ENCODE data around the gene UGT1A3. TPM values are rescaled to one million over a fixed set of nuclear protein-coding genes. Genes with fewer than 3 reads are reported as not detected.
"Not testable (repeated sequence)": the region's sequence is repeated elsewhere in the genome, so short reads cannot be mapped to it uniquely, and the experiment has no call there.

The UGT1A3 gene
- total RNA-seq, 2 donors from 2014 or later: not detected

GRCh38 chr2:233751212-233752009 is 22.6 kb downstream of the UGT1A3 start:
- DNase-seq (ENCODE audit: low spot score); intact Hi-C loops (cut with DNase I): not testable (repeated sequence)

- no peak for DNase-seq (ENCODE audit: low spot score)
- intact Hi-C loops (cut with DNase I): no loop called here
These were observed 26.2 kb downstream of the UGT1A3 start for GRCh38 chr2:233754872-233755611.

DNA sequence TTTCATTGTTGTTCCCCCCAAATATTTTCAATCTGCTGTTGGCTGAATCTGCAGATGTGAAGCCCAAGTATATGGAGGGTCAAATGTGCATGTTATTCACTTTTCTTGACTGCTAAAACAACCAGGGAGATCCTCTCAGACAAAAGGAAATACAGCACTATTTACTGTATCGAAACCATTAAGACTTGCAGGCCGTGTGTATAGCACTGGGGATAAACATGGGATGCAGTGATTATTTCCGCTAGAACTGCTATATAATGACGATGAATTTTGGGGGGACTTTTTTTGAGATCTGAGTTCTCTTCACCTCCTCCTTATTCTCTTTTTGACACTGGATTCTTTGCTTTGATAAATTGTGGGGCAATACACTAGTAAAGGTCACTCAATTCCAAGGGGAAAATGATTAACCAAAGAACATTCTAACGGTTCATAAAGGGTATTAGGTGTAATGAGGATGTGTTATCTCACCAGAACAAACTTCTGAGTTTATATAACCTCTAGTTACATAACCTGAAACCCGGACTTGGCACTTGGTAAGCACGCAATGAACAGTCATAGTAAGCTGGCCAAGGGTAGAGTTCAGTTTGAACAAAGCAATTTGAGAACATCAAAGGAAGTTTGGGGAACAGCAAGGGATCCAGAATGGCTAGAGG is 27.7 kb downstream of the UGT1A3 start:
- intact Hi-C loops (cut with DNase I): no loop called here
- no peak for DNase-seq (ENCODE audit: low spot score)

- intact Hi-C loops (cut with DNase I): no loop called here
These were observed 29.3 kb downstream of the UGT1A3 start for GRCh38 chr2:233758141-233758540.

GRCh38 chr2:233758849-233759248 is 30.0 kb downstream of the UGT1A3 start:
- no peak for DNase-seq (ENCODE audit: low spot score)
- intact Hi-C loops (cut with DNase I): no loop called here

More at GRCh38 chr2:233758141-233758540, 29.3 kb downstream of the UGT1A3 start:
- DNase-seq (ENCODE audit: low spot score): no peak

DNA sequence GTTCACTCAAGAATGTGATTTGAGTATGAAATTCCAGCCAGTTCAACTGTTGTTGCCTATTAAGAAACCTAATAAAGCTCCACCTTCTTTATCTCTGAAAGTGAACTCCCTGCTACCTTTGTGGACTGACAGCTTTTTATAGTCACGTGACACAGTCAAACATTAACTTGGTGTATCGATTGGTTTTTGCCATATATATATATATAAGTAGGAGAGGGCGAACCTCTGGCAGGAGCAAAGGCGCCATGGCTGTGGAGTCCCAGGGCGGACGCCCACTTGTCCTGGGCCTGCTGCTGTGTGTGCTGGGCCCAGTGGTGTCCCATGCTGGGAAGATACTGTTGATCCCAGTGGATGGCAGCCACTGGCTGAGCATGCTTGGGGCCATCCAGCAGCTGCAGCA is 31.2 kb downstream of the UGT1A3 start, which contains the start of gene UGT1A1:
Gene UGT1A1 (plus strand): TSS at position 228 of the 400 bp plus-strand sequence. CDS start 18 bp downstream, at position 246.
- intact Hi-C loops (cut with DNase I): no loop called here
- no peak for DNase-seq (ENCODE audit: low spot score)

- DNase-seq (ENCODE audit: low spot score): no peak
- intact Hi-C loops (cut with DNase I): no loop called here
These were observed 32.4 kb downstream of the UGT1A3 start for GRCh38 chr2:233761040-233761769.

- intact Hi-C loops (cut with DNase I): no loop called here
- no peak for DNase-seq (ENCODE audit: low spot score)
These were observed 35.4 kb downstream of the UGT1A3 start for GRCh38 chr2:233764264-233764663.

GRCh38 chr2:233764761-233765160 is 35.9 kb downstream of the UGT1A3 start:
- no peak for DNase-seq (ENCODE audit: low spot score)
- intact Hi-C loops (cut with DNase I): loop anchor here in 1 of 2 donors (5.0 kb wide), 1 partner anchor 1683 kb away; no protein-coding TSS in a partner anchor

DNA sequence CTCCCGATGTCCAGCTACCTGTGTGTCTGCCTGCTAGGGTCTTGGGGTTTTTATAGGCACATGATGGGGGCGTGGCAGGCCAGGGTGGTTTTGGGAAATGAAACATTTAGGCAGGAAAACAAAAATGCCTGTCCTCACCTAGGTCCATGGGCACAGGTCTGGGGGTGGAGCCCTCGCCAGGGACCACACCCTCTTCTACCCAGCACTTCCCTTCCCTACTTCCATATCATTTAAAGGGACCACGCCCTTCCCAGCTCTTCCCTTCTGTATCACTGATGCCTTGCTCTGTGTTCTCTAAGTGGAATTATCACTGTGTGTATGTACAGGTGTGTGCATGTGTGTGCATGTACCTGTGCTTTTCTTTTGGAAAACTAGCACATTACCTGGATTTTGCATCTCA is 37.6 kb downstream of the UGT1A3 start:
- DNase-seq (ENCODE audit: low spot score): no peak
- intact Hi-C loops (cut with DNase I): loop anchor here in 1 of 2 donors (5.0 kb wide), 1 partner anchor 1681 kb away; no protein-coding TSS in a partner anchor

DNA sequence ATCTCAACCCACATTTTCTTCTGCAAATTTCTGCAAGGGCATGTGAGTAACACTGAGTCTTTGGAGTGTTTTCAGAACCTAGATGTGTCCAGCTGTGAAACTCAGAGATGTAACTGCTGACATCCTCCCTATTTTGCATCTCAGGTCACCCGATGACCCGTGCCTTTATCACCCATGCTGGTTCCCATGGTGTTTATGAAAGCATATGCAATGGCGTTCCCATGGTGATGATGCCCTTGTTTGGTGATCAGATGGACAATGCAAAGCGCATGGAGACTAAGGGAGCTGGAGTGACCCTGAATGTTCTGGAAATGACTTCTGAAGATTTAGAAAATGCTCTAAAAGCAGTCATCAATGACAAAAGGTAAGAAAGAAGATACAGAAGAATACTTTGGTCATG is 39.2 kb downstream of the UGT1A3 start:
- intact Hi-C loops (cut with DNase I): loop anchor here in 1 of 2 donors (5.0 kb wide), 1 partner anchor 1679 kb away; no protein-coding TSS in a partner anchor
- DNase-seq (ENCODE audit: low spot score): no peak

GRCh38 chr2:233769260-233769659 is 40.4 kb downstream of the UGT1A3 start:
- intact Hi-C loops (cut with DNase I): loop anchor here in 1 of 2 donors (5.0 kb wide), 1 partner anchor 1678 kb away; no protein-coding TSS in a partner anchor
- DNase-seq (ENCODE audit: low spot score): no peak

DNA sequence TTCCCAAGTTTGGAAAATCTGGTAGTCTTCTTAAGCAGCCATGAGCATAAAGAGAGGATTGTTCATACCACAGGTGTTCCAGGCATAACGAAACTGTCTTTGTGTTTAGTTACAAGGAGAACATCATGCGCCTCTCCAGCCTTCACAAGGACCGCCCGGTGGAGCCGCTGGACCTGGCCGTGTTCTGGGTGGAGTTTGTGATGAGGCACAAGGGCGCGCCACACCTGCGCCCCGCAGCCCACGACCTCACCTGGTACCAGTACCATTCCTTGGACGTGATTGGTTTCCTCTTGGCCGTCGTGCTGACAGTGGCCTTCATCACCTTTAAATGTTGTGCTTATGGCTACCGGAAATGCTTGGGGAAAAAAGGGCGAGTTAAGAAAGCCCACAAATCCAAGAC is 43.3 kb downstream of the UGT1A3 start:
- no peak for DNase-seq (ENCODE audit: low spot score)
- intact Hi-C loops (cut with DNase I): no loop called here

- intact Hi-C loops (cut with DNase I): no loop called here
- DNase-seq (ENCODE audit: low spot score): no peak
These were observed 43.7 kb downstream of the UGT1A3 start for GRCh38 chr2:233772583-233772982.

- intact Hi-C loops (cut with DNase I): no loop called here
- DNase-seq (ENCODE audit: low spot score): no peak
These were observed 45.0 kb downstream of the UGT1A3 start for GRCh38 chr2:233773854-233774253.

DNA sequence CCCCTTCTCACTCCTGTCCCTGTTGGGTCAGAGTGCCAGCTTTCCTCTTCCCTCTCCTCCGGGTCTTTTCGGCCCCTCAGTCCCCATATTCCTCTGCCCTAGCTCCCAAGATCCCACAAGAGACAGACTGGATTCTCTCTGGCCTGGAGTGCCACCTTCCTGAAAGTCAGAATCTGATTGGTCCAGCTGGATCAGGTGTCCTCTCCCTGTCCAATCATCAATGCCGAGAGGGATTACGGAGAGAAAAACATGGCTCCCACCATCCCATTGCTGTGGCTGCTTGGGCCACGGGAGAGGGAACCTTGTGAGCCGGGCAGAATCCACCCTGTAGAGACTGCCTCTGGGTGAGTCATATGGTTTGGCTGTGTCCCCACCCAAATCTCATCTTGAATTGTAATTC is 46.6 kb downstream of the UGT1A3 start:
- intact Hi-C loops (cut with DNase I): no loop called here
- no peak for DNase-seq (ENCODE audit: low spot score)

- intact Hi-C loops (cut with DNase I): no loop called here
- DNase-seq (ENCODE audit: low spot score): no peak
These were observed 49.2 kb downstream of the UGT1A3 start, which contains the start of gene MROH2A for GRCh38 chr2:233778030-233778429. TSS of gene MROH2A (plus strand) at chr2:233778330. CDS start at chr2:233779359, 1,029 bp downstream.

GRCh38 chr2:233779722-233780121 is 50.9 kb downstream of the UGT1A3 start:
- no peak for DNase-seq (ENCODE audit: low spot score)
- intact Hi-C loops (cut with DNase I): no loop called here

- intact Hi-C loops (cut with DNase I): no loop called here
- no peak for DNase-seq (ENCODE audit: low spot score)
These were observed 51.9 kb downstream of the UGT1A3 start for GRCh38 chr2:233780771-233781170.
